ENCODE data around the gene PDGFC. TPM values are rescaled to one million over a fixed set of nuclear protein-coding genes. Genes with fewer than 3 reads are reported as not detected.

PDGFC gene
- total RNA-seq, 1 experiment from 2014 or later, result 4.5 TPM

- no peak overlapping the region for H2AK5ac ChIP-seq (ENCODE audit: insufficient read length, low read length)
- H3K4me1 ChIP-seq (ENCODE audit: insufficient read depth, low read length), result no peaks in the 10 kb centered on the region
- no peak overlapping the region for H4K91ac ChIP-seq (ENCODE audit: insufficient read length, low read depth, low read length)
- H3K27me3 ChIP-seq (ENCODE audit: insufficient read depth, low read length), result no peaks in the 10 kb centered on the region
- TF ChIP-seq, protein P1, sequence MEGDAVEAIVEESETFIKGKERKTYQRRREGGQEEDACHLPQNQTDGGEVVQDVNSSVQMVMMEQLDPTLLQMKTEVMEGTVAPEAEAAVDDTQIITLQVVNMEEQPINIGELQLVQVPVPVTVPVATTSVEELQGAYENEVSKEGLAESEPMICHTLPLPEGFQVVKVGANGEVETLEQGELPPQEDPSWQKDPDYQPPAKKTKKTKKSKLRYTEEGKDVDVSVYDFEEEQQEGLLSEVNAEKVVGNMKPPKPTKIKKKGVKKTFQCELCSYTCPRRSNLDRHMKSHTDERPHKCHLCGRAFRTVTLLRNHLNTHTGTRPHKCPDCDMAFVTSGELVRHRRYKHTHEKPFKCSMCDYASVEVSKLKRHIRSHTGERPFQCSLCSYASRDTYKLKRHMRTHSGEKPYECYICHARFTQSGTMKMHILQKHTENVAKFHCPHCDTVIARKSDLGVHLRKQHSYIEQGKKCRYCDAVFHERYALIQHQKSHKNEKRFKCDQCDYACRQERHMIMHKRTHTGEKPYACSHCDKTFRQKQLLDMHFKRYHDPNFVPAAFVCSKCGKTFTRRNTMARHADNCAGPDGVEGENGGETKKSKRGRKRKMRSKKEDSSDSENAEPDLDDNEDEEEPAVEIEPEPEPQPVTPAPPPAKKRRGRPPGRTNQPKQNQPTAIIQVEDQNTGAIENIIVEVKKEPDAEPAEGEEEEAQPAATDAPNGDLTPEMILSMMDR (conservative IDR thresholded peaks at IDR 0.05), result no peak
- no peak overlapping the region for H3K27ac Mint-ChIP-seq
- no peak overlapping the region for H3K23ac ChIP-seq (ENCODE audit: insufficient read length, low read depth, low read length)
- no peak overlapping the region for H3K56ac ChIP-seq (ENCODE audit: insufficient read length, low read depth, low read length)
- H3K79me1 ChIP-seq (ENCODE audit: insufficient read depth, low read depth, low read length, poor library complexity, severe bottlenecking), result no peaks in the 10 kb centered on the region
- H2BK15ac ChIP-seq (ENCODE audit: low read depth, low read length), result no peak overlapping the region
- no peak overlapping the region for H4K5ac ChIP-seq (ENCODE audit: insufficient read length, low read depth, low read length)
- no peak overlapping the region for H3K4ac ChIP-seq (ENCODE audit: low read depth, low read length)
- no peak overlapping the region for H3K4me3 Mint-ChIP-seq
- WGBS (ENCODE audit: extremely low coverage, insufficient read length, low lambda C conversion rate), result no CpG with 5 or more reads among the region's 2 CpGs
- no peak overlapping the region for H3K27ac ChIP-seq (ENCODE audit: insufficient read length, low read depth, low read length)
- no peaks in the 10 kb centered on the region for H3K27me3 Mint-ChIP-seq (ENCODE audit: low read depth)
- no peak overlapping the region for H3K9ac ChIP-seq (ENCODE audit: extremely low read depth, insufficient read length, low read length)
- H3K23me2 ChIP-seq (ENCODE audit: insufficient read length, low read depth, low read length, poor library complexity, severe bottlenecking), result no peaks in the 10 kb centered on the region
- H3K36me3 Mint-ChIP-seq (ENCODE audit: insufficient read depth in 1 of 3, low read depth in 3 of 3), result no peaks in the 10 kb centered on the region
- H2BK5ac ChIP-seq (ENCODE audit: insufficient read length, low read length), result no peak overlapping the region
- no peaks in the 10 kb centered on the region for H3K9me3 Mint-ChIP-seq
- H4K20me1 ChIP-seq (ENCODE audit: control insufficient read depth, insufficient read depth, insufficient read length), result no peaks in the 10 kb centered on the region
- no peak overlapping the region for H2AFZ ChIP-seq (ENCODE audit: low read length)
- DNase-seq, result no peak
- H3T11ph ChIP-seq (ENCODE audit: low read length), result no peak overlapping the region
- H3K18ac ChIP-seq (ENCODE audit: insufficient read length, low read depth, low read length), result no peak overlapping the region
- H2BK12ac ChIP-seq (ENCODE audit: insufficient read length, low read depth, low read length), result no peak overlapping the region
- H3K4me2 ChIP-seq (ENCODE audit: insufficient read depth, insufficient read length, low read length), result no peak overlapping the region
- no peak overlapping the region for H4K8ac ChIP-seq (replicated peaks; ENCODE audit: insufficient read length, low read depth, low read length)
- no peaks in the 10 kb centered on the region for H3K79me2 ChIP-seq (ENCODE audit: insufficient read depth, low read length)
- no peak overlapping the region for H2BK120ac ChIP-seq (ENCODE audit: low read depth, low read length, poor library complexity, severe bottlenecking)
- no peak overlapping the region for H3K14ac ChIP-seq (ENCODE audit: insufficient read depth, low read length)
- no peaks in the 10 kb centered on the region for H3K4me1 Mint-ChIP-seq
- no peaks in the 10 kb centered on the region for H3K9me3 ChIP-seq (ENCODE audit: control insufficient read depth, low read depth, low read length)
- H2BK20ac ChIP-seq (ENCODE audit: low read depth, low read length, poor library complexity, severe bottlenecking), result no peak overlapping the region
Observed at GRCh38 chr4:156865451-156865850, 106.1 kb downstream of the PDGFC start.
